Measurements from ENCODE around the gene GPR183. TPM values are rescaled to one million over a fixed set of nuclear protein-coding genes. Genes with fewer than 3 reads are reported as not detected.

The GPR183 gene
- total RNA-seq: not detected in 2 replicates

GRCh38 chr13:99307247-99307646 lies at the start of gene GPR183:
GPR183 (minus strand) TSS chr13:99307399; CDS start chr13:99296145, 11,254 bp downstream.

GRCh38 chr13:99258210-99258860 lies 48.9 kb downstream of the GPR183 start, which contains the start of gene GPR18:
GPR18 (minus strand) TSS chr13:99258379; CDS start chr13:99255872, 2,507 bp downstream.

Other genes starting within 250 kb of the GPR183 start
- 35.8 and 37.3 TPM in 2 replicates for gene UBAC2, start 106.5 kb downstream of the GPR183 start, total RNA-seq
- gene GPR18, start 49.0 kb downstream of the GPR183 start, total RNA-seq: not detected in 2 replicates
- 64.2 and 75.3 TPM in 2 replicates for gene TM9SF2, start 194.1 kb upstream of the GPR183 start, total RNA-seq

All from bronchus fibroblast of lung (primary cell).